Lower leg skin (tissue), 4 donors: Measurements from ENCODE around the gene ZFAND2A. TPM values are rescaled to one million over a fixed set of nuclear protein-coding genes. Genes with fewer than 3 reads are reported as not detected.
A peak's percentile ranks its signal among the peaks of the same experiment; 100 is the strongest.
"Not testable (repeated sequence)": the region's sequence is repeated elsewhere in the genome, so short reads cannot be mapped to it uniquely, and the experiment has no call there.

Experiments used
- DNase-seq, 2 donors: peaks; one replicate each; pipeline ENCODE4 v3.0.0-alpha.2; 2019; ENCODE audit warnings: low spot score in 2 of 2
- H3K4me3 ChIP-seq: fragments of 200-600 bp; sonication (generic); 2 replicates; pipeline ENCODE4 v1.5.1; 2017; ENCODE audit warnings: mild to moderate bottlenecking, low read depth; ENCODE audit not compliant: poor library complexity, severe bottlenecking
- POLR2A ChIP-seq, 2 donors: fragments of 450-650 bp; IDR thresholded peaks; one replicate each; pipeline ENCODE4 v1.6.1; 2016 to 2017; ENCODE audit warnings: antibody characterized with exemption in 2 of 2, mild to moderate bottlenecking in 1 of 2, moderate library complexity in 1 of 2
- WGBS, 2 donors: methylation state at CpG; one replicate each; pipeline ENCODE4 v1.1.5; 2018; 5-methylcytosine and 5-hydroxymethylcytosine counted together
- intact Hi-C: fragments of 100-400 bp; cut with DNase I; formaldehyde crosslinking; loops from one replicate; pipeline ENCODE4 v1.15.0; 2023; ENCODE audit warnings: low total_unique reads
- total RNA-seq, 4 donors: library from RNA; depleted of rRNA; stranded (reverse); fragments of >200 nt; gene quantifications; one replicate each; pipeline ENCODE4 v1.1.0, GENCODE V29; 2016
- TF ChIP-seq, protein P1 (sequence below), 3 donors: fragments of 450-650 bp; IDR thresholded peaks; one replicate each; pipeline ENCODE4 v1.5.1; 2016; ENCODE audit warnings: antibody characterized with exemption in 3 of 3, mild to moderate bottlenecking in 3 of 3, moderate library complexity in 2 of 3

The ZFAND2A gene
- total RNA-seq, 4 donors from 2014 or later, result 9.4 to 26.0 (median 22.8) TPM

DNA sequence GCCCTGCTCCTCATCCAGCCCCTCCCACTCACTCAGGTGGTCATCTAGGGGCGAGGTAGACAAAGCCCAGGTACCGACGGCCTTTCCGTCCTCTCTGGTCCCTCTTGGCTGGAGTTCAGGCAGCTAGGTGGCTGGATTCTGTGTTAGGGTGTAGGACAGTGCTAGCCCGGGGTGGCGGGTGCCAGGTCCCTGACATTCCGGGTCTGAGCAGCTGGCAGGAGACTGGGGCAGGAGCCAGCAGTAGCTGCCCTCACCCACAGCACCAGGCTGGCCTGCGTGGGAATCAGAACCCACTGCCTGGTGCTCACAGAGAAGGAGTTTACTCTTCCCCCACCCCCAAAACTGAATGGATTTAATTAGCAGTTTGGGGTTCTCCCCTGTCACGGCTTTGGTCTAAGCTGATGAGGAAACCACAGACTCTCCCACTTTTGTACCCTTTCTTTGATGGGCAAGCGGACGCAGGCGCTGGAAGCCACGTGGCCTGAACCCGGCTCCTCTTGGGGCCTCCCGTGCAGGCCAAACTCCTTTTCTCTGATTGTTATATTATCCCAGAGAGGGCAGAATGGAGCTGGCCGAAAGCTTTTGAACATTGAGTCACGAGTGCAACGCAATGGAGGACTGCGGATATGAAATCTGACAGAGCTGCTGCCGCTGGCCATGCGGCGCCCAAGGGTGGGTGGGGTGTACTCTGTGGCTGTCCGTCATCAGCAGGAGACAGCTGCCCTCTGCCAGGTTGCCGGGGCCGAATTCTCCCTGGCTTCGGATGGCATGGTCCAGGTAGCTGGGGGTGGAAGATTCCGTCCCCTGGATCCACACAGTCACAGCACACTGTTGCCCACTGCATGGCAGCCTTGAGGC lies 12.9 kb upstream of the ZFAND2A start:
- intact Hi-C loops, result no loop called here
- TF ChIP-seq, protein P1, sequence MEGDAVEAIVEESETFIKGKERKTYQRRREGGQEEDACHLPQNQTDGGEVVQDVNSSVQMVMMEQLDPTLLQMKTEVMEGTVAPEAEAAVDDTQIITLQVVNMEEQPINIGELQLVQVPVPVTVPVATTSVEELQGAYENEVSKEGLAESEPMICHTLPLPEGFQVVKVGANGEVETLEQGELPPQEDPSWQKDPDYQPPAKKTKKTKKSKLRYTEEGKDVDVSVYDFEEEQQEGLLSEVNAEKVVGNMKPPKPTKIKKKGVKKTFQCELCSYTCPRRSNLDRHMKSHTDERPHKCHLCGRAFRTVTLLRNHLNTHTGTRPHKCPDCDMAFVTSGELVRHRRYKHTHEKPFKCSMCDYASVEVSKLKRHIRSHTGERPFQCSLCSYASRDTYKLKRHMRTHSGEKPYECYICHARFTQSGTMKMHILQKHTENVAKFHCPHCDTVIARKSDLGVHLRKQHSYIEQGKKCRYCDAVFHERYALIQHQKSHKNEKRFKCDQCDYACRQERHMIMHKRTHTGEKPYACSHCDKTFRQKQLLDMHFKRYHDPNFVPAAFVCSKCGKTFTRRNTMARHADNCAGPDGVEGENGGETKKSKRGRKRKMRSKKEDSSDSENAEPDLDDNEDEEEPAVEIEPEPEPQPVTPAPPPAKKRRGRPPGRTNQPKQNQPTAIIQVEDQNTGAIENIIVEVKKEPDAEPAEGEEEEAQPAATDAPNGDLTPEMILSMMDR (IDR thresholded peaks at IDR 0.05), result no peak
- no peak for TF ChIP-seq POLR2A (IDR thresholded peaks at IDR 0.05)
- no peak for DNase-seq
- no peak overlapping the region for H3K4me3 ChIP-seq
- WGBS, 2 donors, result 87 to 88% methylated on average over 27 of the region's 27 CpGs

DNA sequence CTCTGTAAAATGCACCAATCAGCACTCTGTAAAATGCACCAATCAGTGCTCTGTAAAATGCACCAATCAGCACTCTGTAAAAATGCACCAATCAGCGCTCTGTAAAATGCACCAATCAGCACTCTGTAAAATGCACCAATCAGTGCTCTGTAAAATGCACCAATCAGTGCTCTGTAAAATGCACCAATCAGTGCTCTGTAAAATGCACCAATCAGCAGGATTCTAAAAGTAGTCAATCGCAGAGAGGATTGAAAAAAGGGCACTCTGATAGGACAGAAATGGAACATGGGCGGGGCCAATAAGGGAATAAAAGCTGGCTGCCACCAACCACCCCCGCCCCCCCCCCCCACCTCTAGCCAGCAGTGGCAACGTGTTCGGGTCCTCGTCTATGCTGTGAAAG lies 11.5 kb upstream of the ZFAND2A start:
- DNase-seq, intact Hi-C loops: not testable (repeated sequence)
- WGBS, 2 donors, result 58 to 62% methylated on average over 6 to 7 of the region's 7 CpGs

DNA sequence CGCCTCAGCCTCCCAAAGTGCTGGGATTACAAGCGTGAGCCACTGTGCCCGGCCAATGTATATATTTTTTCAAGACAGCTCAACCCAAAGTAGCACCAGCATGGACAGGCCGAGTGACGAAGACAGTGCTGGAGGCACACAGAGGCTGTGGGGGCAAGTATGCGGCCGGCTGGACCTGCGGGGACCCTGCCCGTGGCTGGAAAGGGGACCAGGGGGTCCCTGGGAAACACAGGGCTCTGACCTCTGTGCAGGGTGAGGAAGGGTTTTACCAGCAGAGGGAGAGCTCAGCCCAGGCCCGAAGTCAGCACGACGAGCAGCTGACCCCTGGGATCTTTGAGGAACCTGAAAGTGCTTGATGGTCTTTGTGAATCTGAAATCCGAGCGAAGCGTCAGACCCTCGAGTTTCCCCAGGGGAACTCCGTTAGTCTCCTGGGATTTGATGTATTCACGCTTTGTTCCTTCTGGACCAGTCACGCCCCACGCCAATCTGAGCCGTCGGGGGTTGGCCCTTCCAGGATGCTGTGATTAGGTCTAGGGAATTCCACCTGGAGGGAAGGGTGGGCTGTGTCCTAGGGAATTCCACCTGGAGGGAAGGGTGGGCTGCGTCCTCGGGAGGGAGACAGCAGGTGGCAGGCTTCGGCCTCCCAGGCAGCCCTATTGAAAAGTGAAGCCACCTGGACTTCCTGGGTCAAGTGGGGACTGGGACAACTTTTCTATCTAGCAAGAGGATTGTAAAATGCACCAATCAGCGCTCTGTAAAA lies 10.9 kb upstream of the ZFAND2A start:
- no peak for DNase-seq
- TF ChIP-seq POLR2A (IDR thresholded peaks at IDR 0.05), result no peak
- TF ChIP-seq, protein P1 (IDR thresholded peaks at IDR 0.05), result no peak
- WGBS, 2 donors, result 93 to 96% methylated on average over 26 of the region's 26 CpGs
- H3K4me3 ChIP-seq, result no peak overlapping the region
- intact Hi-C loops, result no loop called here

More for the DNA sequence above, 11.5 kb upstream of the ZFAND2A start:
- H3K4me3 ChIP-seq, result not testable (repeated sequence)

DNA sequence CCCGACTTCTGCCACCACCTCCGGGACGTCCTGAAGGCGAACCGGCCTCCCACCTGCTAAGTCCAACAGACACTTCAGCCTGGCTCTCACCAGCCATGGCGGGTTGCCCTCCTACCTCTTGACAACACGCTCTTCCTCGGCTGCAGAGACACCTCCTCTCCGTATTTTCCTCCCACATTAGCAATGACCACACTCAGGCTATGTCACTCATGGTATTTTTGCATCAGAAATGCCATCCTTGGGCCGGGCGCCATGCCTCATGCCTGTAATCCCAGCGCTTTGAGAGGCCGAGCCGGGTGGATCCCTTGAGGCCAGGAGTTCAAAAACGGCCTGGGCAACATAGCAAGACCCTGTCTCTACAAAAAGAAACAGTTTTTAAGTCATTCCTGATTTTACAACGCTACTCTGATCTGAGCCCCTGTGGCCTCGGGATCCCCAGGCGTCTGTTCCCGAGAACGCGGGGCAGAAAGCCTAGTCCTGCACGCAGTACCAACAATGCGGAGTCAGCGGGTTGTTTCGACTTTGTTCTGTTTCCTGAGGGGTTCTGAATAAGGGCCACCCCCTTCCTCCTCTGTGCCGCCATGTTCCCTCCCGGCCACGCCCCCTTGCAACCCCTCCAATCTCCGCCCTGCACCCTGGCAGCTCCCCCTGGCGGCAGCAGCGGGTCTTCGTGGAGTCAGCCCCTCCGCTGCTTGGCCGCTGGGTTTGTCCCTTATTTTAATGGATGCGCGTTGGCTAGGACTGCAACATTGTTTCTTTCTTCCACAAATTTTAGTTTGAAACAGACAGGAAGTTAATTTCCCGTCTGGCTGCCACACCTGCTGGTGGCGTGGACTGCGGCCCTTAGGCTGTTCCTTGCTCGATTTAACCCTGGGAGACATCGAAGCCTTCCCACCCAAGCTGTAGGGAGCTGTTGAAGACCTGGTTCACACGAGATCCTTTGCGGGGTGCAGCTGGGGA lies 9.7 kb upstream of the ZFAND2A start:
- WGBS, 2 donors, result 29 to 38% methylated on average over 43 of the region's 43 CpGs

DNA sequence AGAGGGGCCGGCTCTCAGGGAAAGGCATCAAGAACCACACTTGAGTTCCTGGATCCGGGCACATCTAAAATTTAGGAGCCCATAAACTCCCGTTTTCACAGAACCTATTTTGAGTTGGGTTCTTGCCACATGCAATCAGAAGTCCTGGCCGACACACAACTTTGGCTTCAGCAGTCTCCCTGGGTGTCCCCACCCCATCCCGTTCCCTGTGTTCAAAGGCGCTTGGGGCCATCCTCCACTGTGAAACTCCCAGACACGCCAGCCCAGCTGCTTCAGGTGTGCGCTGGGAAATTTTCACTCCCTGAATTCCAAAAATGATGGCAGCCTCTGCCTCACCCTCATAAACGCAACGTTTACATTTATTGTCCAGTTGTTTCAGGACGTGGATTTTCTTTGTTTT lies 8.4 kb upstream of the ZFAND2A start:
- WGBS, 2 donors, result 47 to 55% methylated on average over 11 of the region's 11 CpGs
- intact Hi-C loops, result no loop called here
- H3K4me3 ChIP-seq, result no peak overlapping the region

More for the DNA sequence above, 9.7 kb upstream of the ZFAND2A start:
- peak; percentile 72 to 97 for DNase-seq
- intact Hi-C loops, result no loop called here
- H3K4me3 ChIP-seq, result peak overlapping the region; percentile 15
- TF ChIP-seq, protein P1 (IDR thresholded peaks at IDR 0.05), result peak in 1 of 3 donors; percentile 42
- no peak for TF ChIP-seq POLR2A (IDR thresholded peaks at IDR 0.05)

More for the DNA sequence above, 8.4 kb upstream of the ZFAND2A start:
- no peak for DNase-seq
- TF ChIP-seq POLR2A (IDR thresholded peaks at IDR 0.05), result no peak
- TF ChIP-seq, protein P1 (IDR thresholded peaks at IDR 0.05), result no peak
